Astrocyte (in vitro differentiated cells and primary cell): ENCODE results near the gene MCOLN1. TPM values are rescaled to one million over a fixed set of nuclear protein-coding genes. Genes with fewer than 3 reads are reported as not detected.

Experiments
- DNase-seq: peaks from one replicate; pipeline ENCODE4 v3.0.0-alpha.2; 2010; ENCODE audit warnings: low read depth
- FAIRE-seq: peaks from 2 replicates; lab custom pipeline; 2011; peaks lifted over from hg19 to GRCh38; lab: Jason Lieb, UNC
- H2AFZ ChIP-seq: 2 replicates; pipeline ENCODE4 v1.6.0; 2012; ENCODE audit warnings: low read depth, low read length, inconsistent platforms
- H3K27ac ChIP-seq: 2 replicates; pipeline ENCODE4 v1.5.1; 2011; ENCODE audit warnings: low read depth, low read length, inconsistent platforms
- H3K27me3 ChIP-seq: 2 replicates; pipeline ENCODE4 v1.6.0; 2011; ENCODE audit warnings: low read length, inconsistent platforms; ENCODE audit not compliant: insufficient read depth
- H3K36me3 ChIP-seq: 2 replicates; pipeline ENCODE4 v1.5.1; 2011; ENCODE audit warnings: low read length, inconsistent platforms; ENCODE audit not compliant: insufficient read depth
- H3K4me1 ChIP-seq: 2 replicates; pipeline ENCODE4 v1.5.1; 2011; ENCODE audit warnings: low read length, inconsistent platforms; ENCODE audit not compliant: insufficient read depth
- H3K4me2 ChIP-seq: 2 replicates; pipeline ENCODE4 v1.6.0; 2012; ENCODE audit warnings: low read length, inconsistent platforms
- H3K4me3 ChIP-seq: 2 replicates; pipeline ENCODE4 v1.5.1; 2011; ENCODE audit warnings: low read depth, mild to moderate bottlenecking, low read length, inconsistent platforms; ENCODE audit not compliant: insufficient read depth
- H3K79me2 ChIP-seq: 2 replicates; pipeline ENCODE4 v1.6.0; 2012; ENCODE audit warnings: mild to moderate bottlenecking, low read length, inconsistent platforms; ENCODE audit not compliant: insufficient read depth
- H3K9ac ChIP-seq: 2 replicates; pipeline ENCODE4 v1.6.0; 2012; ENCODE audit warnings: mild to moderate bottlenecking, low read length, inconsistent platforms
- H3K9me3 ChIP-seq: 2 replicates; pipeline ENCODE4 v1.5.1; 2012; ENCODE audit warnings: low read depth, mild to moderate bottlenecking, low read length, inconsistent platforms; ENCODE audit not compliant: insufficient read depth
- H4K20me1 ChIP-seq: 2 replicates; pipeline ENCODE4 v1.6.0; 2012; ENCODE audit warnings: low read length, inconsistent platforms; ENCODE audit not compliant: insufficient read depth
- H3K27ac Mint-ChIP-seq: one replicate; pipeline ENCODE4 v1.8.0; 2021; ENCODE audit warnings: mild to moderate bottlenecking, mixed read lengths; ENCODE audit not compliant: unreplicated experiment
- H3K27me3 Mint-ChIP-seq: one replicate; pipeline ENCODE4 v1.8.0; 2021; ENCODE audit warnings: low read depth, mixed read lengths; ENCODE audit not compliant: unreplicated experiment
- H3K36me3 Mint-ChIP-seq: one replicate; pipeline ENCODE4 v1.8.0; 2021; ENCODE audit warnings: low read depth, mixed read lengths; ENCODE audit not compliant: unreplicated experiment
- H3K4me1 Mint-ChIP-seq: one replicate; pipeline ENCODE4 v1.8.0; 2021; ENCODE audit warnings: low read depth, mixed read lengths; ENCODE audit not compliant: unreplicated experiment
- H3K4me3 Mint-ChIP-seq: one replicate; pipeline ENCODE4 v1.8.0; 2021; ENCODE audit warnings: mild to moderate bottlenecking, moderate library complexity, mixed read lengths; ENCODE audit not compliant: unreplicated experiment
- H3K9me3 Mint-ChIP-seq: one replicate; pipeline ENCODE4 v1.8.0; 2021; ENCODE audit warnings: mild to moderate bottlenecking, mixed read lengths; ENCODE audit not compliant: unreplicated experiment
- EZH2 ChIP-seq: IDR thresholded peaks from 2 replicates; pipeline ENCODE4 v1.6.1; 2012; ENCODE audit warnings: mild to moderate bottlenecking, low read length, inconsistent platforms; ENCODE audit not compliant: insufficient read depth
- total RNA-seq: library from RNA; stranded (reverse); gene quantifications from 2 replicates; pipeline ENCODE4 v1.2.1, GENCODE V29; 2021
- TF ChIP-seq, protein P1 (sequence below): IDR thresholded peaks from 2 replicates; pipeline ENCODE4 v1.5.1; 2011; ENCODE audit warnings: low read depth, mild to moderate bottlenecking, inconsistent platforms, low read length, moderate library complexity; ENCODE audit not compliant: insufficient read depth

MCOLN1 gene
- total RNA-seq, 1 donor from 2014 or later, result 26.2 TPM

DNA sequence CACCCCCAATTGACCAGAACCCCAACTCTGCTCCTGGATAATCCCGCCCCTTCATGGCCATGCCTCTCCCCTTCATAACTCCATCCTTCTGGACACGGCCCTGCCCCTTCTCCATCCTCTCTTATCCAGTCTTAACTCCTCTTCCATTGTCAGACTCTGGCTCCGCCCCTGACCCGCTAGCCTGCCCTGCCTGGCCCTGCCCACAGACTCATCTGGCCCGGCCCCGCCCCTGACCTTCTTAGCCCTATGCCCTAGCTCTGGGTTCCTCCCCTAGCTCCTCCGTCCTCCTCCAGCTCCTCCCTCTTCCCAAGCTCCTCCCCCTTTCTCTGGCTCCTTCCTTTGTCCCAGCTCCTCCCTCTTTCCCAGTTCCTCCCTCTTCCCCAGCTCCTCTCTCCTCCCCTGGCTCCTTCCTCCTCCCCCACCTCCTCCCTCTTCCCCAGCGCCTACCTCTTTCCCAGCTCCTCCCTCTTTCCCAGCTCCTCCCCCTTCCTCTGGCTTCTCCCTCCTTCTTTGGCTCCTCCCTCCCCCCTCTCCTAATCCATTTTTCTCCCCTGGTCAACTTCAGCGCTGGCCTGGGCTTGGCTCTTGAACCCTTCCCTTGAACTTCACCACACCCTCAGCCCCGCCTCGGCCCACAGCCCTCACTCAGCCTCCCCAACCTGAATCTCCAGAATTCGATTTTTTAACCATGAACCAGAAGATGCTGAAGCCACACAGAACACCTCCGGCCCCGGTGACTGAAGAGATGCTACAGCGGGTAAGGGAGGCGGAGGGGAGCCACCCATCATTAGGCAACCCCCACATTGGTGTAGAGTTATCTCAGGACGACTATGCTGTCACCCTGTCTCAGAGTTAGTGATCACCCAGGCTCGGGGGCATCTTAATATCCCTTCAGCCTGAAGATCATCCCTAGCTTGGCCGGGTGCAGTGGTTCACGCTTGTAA lies 15.8 kb upstream of the MCOLN1 start:
- H4K20me1 ChIP-seq, result no peaks in the 10 kb centered on the region
- Mint-ChIP-seq H3K27me3 (peaks cover 38% of the 10 kb centered on the region), H3K36me3 (no peaks in the 10 kb centered on the region), H3K9me3 (peaks cover 1% of the 10 kb centered on the region), H3K4me1 (no peaks in the 10 kb centered on the region), H3K27ac (no peak overlapping the region), H3K4me3 (peak overlapping the region; percentile 34)
- no peak overlapping the region for H3K27ac ChIP-seq
- no peak for FAIRE-seq
- H3K9me3 ChIP-seq, result no peaks in the 10 kb centered on the region
- TF ChIP-seq, protein P1, sequence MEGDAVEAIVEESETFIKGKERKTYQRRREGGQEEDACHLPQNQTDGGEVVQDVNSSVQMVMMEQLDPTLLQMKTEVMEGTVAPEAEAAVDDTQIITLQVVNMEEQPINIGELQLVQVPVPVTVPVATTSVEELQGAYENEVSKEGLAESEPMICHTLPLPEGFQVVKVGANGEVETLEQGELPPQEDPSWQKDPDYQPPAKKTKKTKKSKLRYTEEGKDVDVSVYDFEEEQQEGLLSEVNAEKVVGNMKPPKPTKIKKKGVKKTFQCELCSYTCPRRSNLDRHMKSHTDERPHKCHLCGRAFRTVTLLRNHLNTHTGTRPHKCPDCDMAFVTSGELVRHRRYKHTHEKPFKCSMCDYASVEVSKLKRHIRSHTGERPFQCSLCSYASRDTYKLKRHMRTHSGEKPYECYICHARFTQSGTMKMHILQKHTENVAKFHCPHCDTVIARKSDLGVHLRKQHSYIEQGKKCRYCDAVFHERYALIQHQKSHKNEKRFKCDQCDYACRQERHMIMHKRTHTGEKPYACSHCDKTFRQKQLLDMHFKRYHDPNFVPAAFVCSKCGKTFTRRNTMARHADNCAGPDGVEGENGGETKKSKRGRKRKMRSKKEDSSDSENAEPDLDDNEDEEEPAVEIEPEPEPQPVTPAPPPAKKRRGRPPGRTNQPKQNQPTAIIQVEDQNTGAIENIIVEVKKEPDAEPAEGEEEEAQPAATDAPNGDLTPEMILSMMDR, result no peak
- no peak for TF ChIP-seq EZH2
- H3K27me3 ChIP-seq, result peaks cover 6% of the 10 kb centered on the region
- peak overlapping the region; percentile 32 for H3K4me2 ChIP-seq
- peak overlapping the region; percentile 55 for H2AFZ ChIP-seq
- H3K4me3 ChIP-seq, result no peak overlapping the region
- peak; percentile 68 for DNase-seq
- H3K36me3 ChIP-seq, result no peaks in the 10 kb centered on the region
- no peaks in the 10 kb centered on the region for H3K4me1 ChIP-seq
- H3K79me2 ChIP-seq, result no peaks in the 10 kb centered on the region
- H3K9ac ChIP-seq, result no peak overlapping the region

DNA sequence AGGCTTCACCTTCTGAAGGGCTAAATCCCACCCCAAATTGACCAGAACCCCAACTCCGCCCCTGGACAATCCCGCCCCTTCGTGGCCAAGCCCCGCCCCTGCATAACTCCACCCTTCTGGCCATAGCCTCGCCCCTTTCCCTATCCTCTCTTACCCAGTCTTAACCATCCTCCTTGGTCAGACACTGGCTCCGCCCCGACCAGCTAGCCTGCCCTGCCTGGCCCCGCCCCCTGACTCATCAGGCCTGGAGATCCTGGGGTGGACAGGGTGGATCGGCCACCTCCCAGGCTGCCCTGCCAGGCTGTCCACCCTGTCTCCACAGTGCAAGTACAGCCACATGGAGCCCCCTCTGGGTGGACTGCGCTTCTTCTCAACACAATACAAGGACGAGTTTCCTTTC lies 14.5 kb upstream of the MCOLN1 start:
- Mint-ChIP-seq H3K9me3 (peaks cover 1% of the 10 kb centered on the region), H3K27me3 (peaks cover 29% of the 10 kb centered on the region), H3K36me3 (no peaks in the 10 kb centered on the region), H3K27ac (no peak overlapping the region), H3K4me3 (no peak overlapping the region), H3K4me1 (no peaks in the 10 kb centered on the region)
- no peak overlapping the region for H3K4me3 ChIP-seq
- no peak overlapping the region for H3K4me2 ChIP-seq
- no peak overlapping the region for H3K9ac ChIP-seq
- H3K4me1 ChIP-seq, result no peaks in the 10 kb centered on the region
- no peaks in the 10 kb centered on the region for H3K9me3 ChIP-seq
- H3K79me2 ChIP-seq, result no peaks in the 10 kb centered on the region
- no peak overlapping the region for H3K27ac ChIP-seq
- peaks cover 3% of the 10 kb centered on the region for H3K27me3 ChIP-seq
- peak; percentile 65 for DNase-seq
- H4K20me1 ChIP-seq, result no peaks in the 10 kb centered on the region
- no peak for FAIRE-seq
- no peaks in the 10 kb centered on the region for H3K36me3 ChIP-seq
- H2AFZ ChIP-seq, result peak overlapping the region; percentile 23
- TF ChIP-seq, protein P1, result no peak
- no peak for TF ChIP-seq EZH2

DNA sequence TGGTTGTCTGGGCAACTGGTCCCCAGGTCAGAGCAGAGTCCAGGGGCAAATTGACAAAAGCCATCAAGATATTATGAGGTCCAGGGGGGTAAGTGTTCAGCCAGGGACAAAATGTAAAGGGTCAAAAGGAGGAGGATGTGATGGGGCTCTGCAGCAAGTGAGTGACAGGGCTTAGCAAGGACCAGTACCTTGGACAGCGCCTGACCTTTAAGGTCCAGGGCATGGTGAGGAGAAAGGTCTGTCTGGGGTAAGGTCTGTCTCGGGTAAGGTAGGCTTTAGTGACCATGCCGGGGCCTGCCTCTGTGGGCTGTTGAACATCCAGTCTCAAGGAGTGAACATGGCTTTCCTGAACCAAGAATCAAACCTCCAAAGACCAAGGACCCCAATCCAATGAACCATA lies 12.8 kb upstream of the MCOLN1 start:
- no peaks in the 10 kb centered on the region for H3K36me3 Mint-ChIP-seq
- Histone ChIP-seq H2AFZ (no peak overlapping the region), H3K9ac (no peak overlapping the region), H3K27me3 (peaks cover 3% of the 10 kb centered on the region), H4K20me1 (no peaks in the 10 kb centered on the region), H3K79me2 (no peaks in the 10 kb centered on the region), H3K27ac (no peak overlapping the region), H3K4me3 (no peak overlapping the region), H3K4me2 (no peak overlapping the region), H3K9me3 (no peaks in the 10 kb centered on the region), H3K36me3 (no peaks in the 10 kb centered on the region), H3K4me1 (no peaks in the 10 kb centered on the region)
- TF ChIP-seq EZH2, result no peak
- TF ChIP-seq, protein P1, result no peak
- H3K27me3 Mint-ChIP-seq, result peaks cover 22% of the 10 kb centered on the region
- H3K4me1 Mint-ChIP-seq, result no peaks in the 10 kb centered on the region
- H3K27ac Mint-ChIP-seq, result no peak overlapping the region
- DNase-seq (no peak), FAIRE-seq (no peak)
- peaks cover 1% of the 10 kb centered on the region for H3K9me3 Mint-ChIP-seq
- no peak overlapping the region for H3K4me3 Mint-ChIP-seq
